Thyroid gland (tissue), 4 donors: ENCODE results near the gene ZRANB3. TPM values are rescaled to one million over a fixed set of nuclear protein-coding genes. Genes with fewer than 3 reads are reported as not detected.

Experiments
- DNase-seq, 2 donors: peaks; one replicate each; pipeline ENCODE4 v3.0.0-alpha.2; 2019
- H3K27ac ChIP-seq, 3 donors: fragments of 200-600 bp; sonication (generic); 1 replicate in 2 of 3; 2 replicates in 1 of 3; pipeline ENCODE4 v1.5.1; 2016 to 2019; ENCODE audit warnings: mild to moderate bottlenecking in 1 of 3, moderate library complexity in 1 of 3
- H3K27me3 ChIP-seq: fragments of 200-600 bp; sonication (generic); one replicate; pipeline ENCODE4 v1.5.1; 2019
- H3K36me3 ChIP-seq, 2 donors: fragments of 200-600 bp; sonication (generic); one replicate each; pipeline ENCODE4 v1.5.1; 2016 to 2019
- H3K4me1 ChIP-seq, 2 donors: fragments of 200-600 bp; sonication (generic); one replicate each; pipeline ENCODE4 v1.5.1; 2017 to 2019
- H3K4me3 ChIP-seq, 3 donors: fragments of 200-600 bp; sonication (generic); replicated peaks in 1 of 3; 1 replicate in 2 of 3; 2 replicates in 1 of 3; pipeline ENCODE4 v1.5.1; 2016; ENCODE audit warnings: mild to moderate bottlenecking in 1 of 3
- H3K9me3 ChIP-seq: fragments of 200-600 bp; sonication (generic); one replicate; pipeline ENCODE4 v1.5.1; 2017
- POLR2A ChIP-seq, 2 donors: fragments of 450-650 bp; IDR thresholded peaks; one replicate each; pipeline ENCODE4 v1.6.1; 2017; ENCODE audit warnings: antibody characterized with exemption in 2 of 2, mild to moderate bottlenecking in 2 of 2, moderate library complexity in 1 of 2
- WGBS, 2 donors: methylation state at CpG; one replicate each; pipeline ENCODE4 v1.1.5; 2017; 5-methylcytosine and 5-hydroxymethylcytosine counted together
- intact Hi-C: fragments of 100-400 bp; cut with DNase I; formaldehyde crosslinking; loops from one replicate; pipeline ENCODE4 v1.15.1; 2023
- total RNA-seq, 4 donors: library from RNA; depleted of rRNA; stranded (reverse); fragments of >200 nt; gene quantifications; one replicate each; pipeline ENCODE4 v1.2.3, GENCODE V29; 2016
- TF ChIP-seq, protein P1 (sequence below), 6 experiments: fragments of 200-600 bp in 3 of 6; fragments of 450-650 bp in 3 of 6; sonication (generic) in 3 of 6; IDR thresholded peaks; one replicate each; pipeline ENCODE4 v1.5.1; 2016 to 2019; ENCODE audit warnings: antibody characterized with exemption in 6 of 6, mild to moderate bottlenecking in 2 of 6, inconsistent platforms in 1 of 6, moderate library complexity in 1 of 6

Gene ZRANB3
- total RNA-seq, 4 donors from 2014 or later = 3.1 to 12.2 (median 9.3) TPM

DNA sequence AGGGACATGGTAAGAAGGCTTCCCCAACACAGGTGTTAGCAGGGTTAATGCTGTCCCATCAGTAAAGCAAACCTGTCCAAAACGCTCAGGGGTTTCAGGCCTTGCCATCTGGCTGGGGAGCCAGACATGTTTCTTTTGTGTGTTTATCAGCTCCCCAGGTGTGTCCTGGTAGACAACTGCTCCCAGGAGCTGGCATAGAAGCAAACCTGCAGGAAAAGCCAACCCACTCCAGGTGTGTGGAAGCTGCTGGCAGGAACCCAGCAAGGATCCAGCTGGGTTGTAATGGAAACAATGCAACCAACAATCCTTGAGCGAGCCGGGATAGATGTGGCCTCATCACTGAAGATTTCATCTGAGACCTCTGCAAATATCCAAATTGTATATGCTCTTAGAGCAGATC lies 355.8 kb downstream of the ZRANB3 start:
- H3K4me3 ChIP-seq = no peak overlapping the region
- DNase-seq = no peak
- WGBS, 2 donors = 89 to 93% methylated on average over 3 of the region's 3 CpGs
- H3K4me1 ChIP-seq = no peaks in the 10 kb centered on the region
- H3K36me3 ChIP-seq = peaks cover 0 to 7% of the 10 kb centered on the region in 2 donors
- no peaks in the 10 kb centered on the region for H3K27me3 ChIP-seq
- no peaks in the 10 kb centered on the region for H3K9me3 ChIP-seq
- TF ChIP-seq POLR2A (IDR thresholded peaks at IDR 0.05) = no peak
- TF ChIP-seq, protein P1, sequence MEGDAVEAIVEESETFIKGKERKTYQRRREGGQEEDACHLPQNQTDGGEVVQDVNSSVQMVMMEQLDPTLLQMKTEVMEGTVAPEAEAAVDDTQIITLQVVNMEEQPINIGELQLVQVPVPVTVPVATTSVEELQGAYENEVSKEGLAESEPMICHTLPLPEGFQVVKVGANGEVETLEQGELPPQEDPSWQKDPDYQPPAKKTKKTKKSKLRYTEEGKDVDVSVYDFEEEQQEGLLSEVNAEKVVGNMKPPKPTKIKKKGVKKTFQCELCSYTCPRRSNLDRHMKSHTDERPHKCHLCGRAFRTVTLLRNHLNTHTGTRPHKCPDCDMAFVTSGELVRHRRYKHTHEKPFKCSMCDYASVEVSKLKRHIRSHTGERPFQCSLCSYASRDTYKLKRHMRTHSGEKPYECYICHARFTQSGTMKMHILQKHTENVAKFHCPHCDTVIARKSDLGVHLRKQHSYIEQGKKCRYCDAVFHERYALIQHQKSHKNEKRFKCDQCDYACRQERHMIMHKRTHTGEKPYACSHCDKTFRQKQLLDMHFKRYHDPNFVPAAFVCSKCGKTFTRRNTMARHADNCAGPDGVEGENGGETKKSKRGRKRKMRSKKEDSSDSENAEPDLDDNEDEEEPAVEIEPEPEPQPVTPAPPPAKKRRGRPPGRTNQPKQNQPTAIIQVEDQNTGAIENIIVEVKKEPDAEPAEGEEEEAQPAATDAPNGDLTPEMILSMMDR (IDR thresholded peaks at IDR 0.05) = no peak
- no peak overlapping the region for H3K27ac ChIP-seq
- intact Hi-C loops = no loop called here

DNA sequence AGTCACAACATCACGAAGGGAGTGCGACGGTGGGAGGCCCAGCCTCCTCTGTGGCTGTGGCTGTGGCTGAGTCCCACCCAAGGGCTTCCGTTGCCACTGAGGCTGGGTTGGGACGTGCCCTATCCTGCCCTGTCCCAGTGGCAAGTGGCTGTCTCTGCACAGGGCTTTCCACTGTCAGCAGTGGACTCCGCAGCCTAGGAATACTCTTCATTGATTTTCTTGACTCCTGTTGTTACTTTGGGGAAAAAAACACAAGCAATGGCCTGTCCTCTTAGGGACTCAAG lies 356.3 kb downstream of the ZRANB3 start:
- Histone ChIP-seq H3K9me3 (no peaks in the 10 kb centered on the region), H3K4me1 (no peaks in the 10 kb centered on the region), H3K4me3 (no peak overlapping the region), H3K27me3 (no peaks in the 10 kb centered on the region), H3K27ac (no peak overlapping the region), H3K36me3 (peaks cover 4 to 11% of the 10 kb centered on the region in 2 donors)
- DNase-seq = no peak
- no peak for TF ChIP-seq POLR2A (IDR thresholded peaks at IDR 0.05)
- TF ChIP-seq, protein P1 (IDR thresholded peaks at IDR 0.05) = no peak
- intact Hi-C loops = no loop called here
- WGBS, 2 donors = 97 to 100% methylated on average over 6 of the region's 6 CpGs

DNA sequence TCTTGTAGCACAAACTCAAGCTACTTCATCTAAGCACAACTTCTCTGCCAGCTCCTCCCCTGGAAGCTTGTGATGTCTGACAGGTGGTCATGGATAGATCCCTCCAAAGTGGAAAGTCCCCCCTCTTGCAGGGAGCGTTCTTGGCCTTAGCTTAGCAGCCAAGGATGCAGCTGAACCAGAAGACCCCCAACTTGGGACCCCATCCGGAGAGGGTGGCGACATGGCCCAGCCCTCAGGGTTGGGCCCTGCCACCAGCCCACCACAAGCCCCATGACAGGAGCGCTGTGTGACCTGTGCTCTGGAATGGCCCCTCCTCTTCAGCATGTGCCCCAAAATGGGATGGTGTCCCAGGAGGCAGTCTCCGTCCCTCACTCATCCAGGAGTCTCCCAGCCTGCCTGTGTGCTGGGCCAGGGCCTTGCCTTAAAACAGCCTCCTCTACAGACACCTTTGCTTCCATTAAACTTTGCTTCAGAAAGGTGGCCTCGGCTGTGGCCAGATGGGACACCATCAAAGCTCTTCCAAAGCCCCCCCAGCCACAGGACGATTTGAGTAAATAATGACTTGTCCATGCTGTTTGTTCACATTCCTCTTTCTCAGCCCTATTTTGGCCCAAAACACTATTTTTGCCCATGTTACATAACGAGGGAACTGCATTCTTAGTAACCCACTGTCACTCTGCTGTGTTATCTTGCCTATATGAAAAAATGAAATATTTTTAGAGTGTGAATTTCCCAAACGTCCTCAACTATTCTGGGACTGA lies 356.8 kb downstream of the ZRANB3 start:
- Histone ChIP-seq H3K27me3 (no peaks in the 10 kb centered on the region), H3K9me3 (no peaks in the 10 kb centered on the region), H3K27ac (no peak overlapping the region), H3K36me3 (peaks cover 9 to 17% of the 10 kb centered on the region in 2 donors), H3K4me1 (no peaks in the 10 kb centered on the region), H3K4me3 (no peak overlapping the region)
- DNase-seq = no peak
- no peak for TF ChIP-seq POLR2A (IDR thresholded peaks at IDR 0.05)
- TF ChIP-seq, protein P1 (IDR thresholded peaks at IDR 0.05) = no peak
- WGBS, 2 donors = 91 to 95% methylated on average over 7 to 8 of the region's 9 CpGs
- intact Hi-C loops = no loop called here

DNA sequence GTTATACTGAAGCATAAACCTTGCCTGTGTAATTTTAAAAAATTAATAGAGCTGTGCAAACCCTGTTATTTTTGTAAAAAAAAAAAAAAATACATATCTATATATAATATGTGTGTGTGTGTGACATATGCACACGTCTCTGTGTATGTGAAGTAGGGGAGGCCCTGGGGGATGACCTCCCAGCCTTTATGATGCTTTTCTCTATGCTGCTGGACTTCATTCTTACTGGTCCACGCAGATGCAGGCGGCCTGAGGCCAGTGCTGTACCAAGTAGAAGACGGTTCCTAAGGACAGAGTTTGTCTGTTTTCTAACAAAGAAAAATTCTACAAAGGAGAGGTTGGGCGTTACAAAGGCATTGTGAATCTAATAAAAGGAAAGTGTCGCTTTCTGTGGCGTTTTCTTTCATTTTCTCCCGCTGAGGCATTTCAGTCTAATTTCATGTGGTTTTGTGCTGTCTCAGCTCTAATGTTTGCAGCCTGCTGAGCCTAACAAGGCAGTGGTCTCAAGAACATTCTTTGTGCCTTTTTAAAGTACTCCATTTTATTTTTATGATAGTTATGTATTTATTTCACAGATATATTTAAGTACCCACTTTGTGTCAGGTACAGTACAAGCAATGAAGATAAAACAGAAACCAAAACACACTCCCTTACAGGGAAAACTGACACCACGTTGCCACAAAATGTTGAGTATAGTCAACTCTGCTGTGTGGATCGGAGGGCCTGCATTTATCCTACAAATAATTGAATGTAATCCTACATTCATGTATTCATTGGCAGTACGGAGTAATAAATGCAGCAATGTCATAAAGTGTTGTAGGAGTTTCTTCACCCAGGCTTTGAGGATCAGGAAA lies 360.9 kb downstream of the ZRANB3 start:
- Histone ChIP-seq H3K36me3 (peaks cover 26 to 29% of the 10 kb centered on the region in 2 donors), H3K27me3 (no peaks in the 10 kb centered on the region), H3K4me3 (no peak overlapping the region), H3K9me3 (no peaks in the 10 kb centered on the region), H3K4me1 (no peaks in the 10 kb centered on the region), H3K27ac (no peak overlapping the region)
- intact Hi-C loops = no loop called here
- no peak for DNase-seq
- TF ChIP-seq, protein P1 (IDR thresholded peaks at IDR 0.05) = no peak
- no peak for TF ChIP-seq POLR2A (IDR thresholded peaks at IDR 0.05)
- WGBS, 2 donors = 93% methylated on average over 11 of the region's 11 CpGs
